Embryonic facial prominence (tissue), 1 donor: ENCODE data around the gene THSD4.
"Not testable (repeated sequence)": the region's sequence is repeated elsewhere in the genome, so short reads cannot be mapped to it uniquely, and the experiment has no call there.

Experiments used
- DNase-seq: peaks from one replicate; pipeline ENCODE4 v3.0.0-alpha.2; 2016; ENCODE audit errors: extremely low spot score

Gene THSD4

GRCh38 chr15:71291723-71292122 lies 176.5 kb downstream of the THSD4 start:
- DNase-seq = no peak

GRCh38 chr15:71293723-71294122 lies 178.5 kb downstream of the THSD4 start:
- DNase-seq = no peak

- DNase-seq = no peak
Measured at GRCh38 chr15:71294251-71294910, 179.1 kb downstream of the THSD4 start.

- DNase-seq = no peak
Measured at GRCh38 chr15:71294911-71295602, 179.8 kb downstream of the THSD4 start.

- no peak for DNase-seq
Measured at GRCh38 chr15:71295603-71296314, 180.5 kb downstream of the THSD4 start.

GRCh38 chr15:71296315-71296679 lies 181.0 kb downstream of the THSD4 start:
- no peak for DNase-seq

GRCh38 chr15:71301958-71302621 lies 186.8 kb downstream of the THSD4 start:
- no peak for DNase-seq

- no peak for DNase-seq
Measured at GRCh38 chr15:71302861-71303410, 187.7 kb downstream of the THSD4 start.

GRCh38 chr15:71303977-71304376 lies 188.7 kb downstream of the THSD4 start:
- DNase-seq = no peak

- no peak for DNase-seq
Measured at GRCh38 chr15:71304681-71305080, 189.4 kb downstream of the THSD4 start.

- DNase-seq = no peak
Measured at GRCh38 chr15:71306538-71306937, 191.3 kb downstream of the THSD4 start.

- DNase-seq = no peak
Measured at GRCh38 chr15:71312194-71312708, 197.0 kb downstream of the THSD4 start.

GRCh38 chr15:71312731-71313460 lies 197.6 kb downstream of the THSD4 start:
- DNase-seq = no peak

- DNase-seq = no peak
Measured at GRCh38 chr15:71313806-71314205, 198.5 kb downstream of the THSD4 start.

- no peak for DNase-seq
Measured at GRCh38 chr15:71314956-71315537, 199.8 kb downstream of the THSD4 start.

GRCh38 chr15:71316911-71317310 lies 201.6 kb downstream of the THSD4 start:
- DNase-seq = no peak

GRCh38 chr15:71319424-71319823 lies 204.2 kb downstream of the THSD4 start:
- not testable (repeated sequence) for DNase-seq

GRCh38 chr15:71319935-71320334 lies 204.7 kb downstream of the THSD4 start:
- DNase-seq = no peak

- no peak for DNase-seq
Measured at GRCh38 chr15:71323082-71323481, 207.8 kb downstream of the THSD4 start.

GRCh38 chr15:71323584-71323983 lies 208.3 kb downstream of the THSD4 start:
- no peak for DNase-seq

GRCh38 chr15:71325481-71325880 lies 210.2 kb downstream of the THSD4 start:
- no peak for DNase-seq
